Gastroesophageal sphincter (tissue), 3 donors: ENCODE data around the gene IQCN.

ENCODE experiments used
- CTCF ChIP-seq, 4 experiments: fragments of 200-600 bp in 2 of 4; fragments of 450-650 bp in 2 of 4; sonication (generic) in 1 of 4; IDR thresholded peaks; one replicate each; pipeline ENCODE4 v1.5.1; 2017 to 2019; ENCODE audit warnings: antibody characterized with exemption in 4 of 4, mild to moderate bottlenecking in 2 of 4, moderate library complexity in 2 of 4
- EP300 ChIP-seq: sonication (generic); formaldehyde crosslinking; IDR thresholded peaks from one replicate; pipeline ENCODE4 v1.6.1; 2017; ENCODE audit warnings: antibody characterized with exemption, mild to moderate bottlenecking
- POLR2A ChIP-seq, 2 donors: fragments of 450-650 bp; IDR thresholded peaks; one replicate each; pipeline ENCODE4 v1.6.1; 2017; ENCODE audit warnings: antibody characterized with exemption in 2 of 2, mild to moderate bottlenecking in 2 of 2, moderate library complexity in 1 of 2
- POLR2AphosphoS5 ChIP-seq: sonication (generic); formaldehyde crosslinking; IDR thresholded peaks from one replicate; pipeline ENCODE4 v1.6.1; 2017; ENCODE audit warnings: antibody characterized with exemption

GRCh38 chr19:18208098-18208951, 65.9 kb downstream of the IQCN start:
- peak in 3 of 4 experiments; percentile 35 to 87 (median 45) for TF ChIP-seq CTCF (IDR thresholded peaks at IDR 0.05)
- no peak for TF ChIP-seq EP300
- peak; percentile 50 for TF ChIP-seq POLR2AphosphoS5
- no peak for TF ChIP-seq POLR2A (IDR thresholded peaks at IDR 0.05)
